Endothelial cell of umbilical vein (primary cell): ENCODE measurements around the gene CLEC16A. TPM values are rescaled to one million over a fixed set of nuclear protein-coding genes. Genes with fewer than 3 reads are reported as not detected.

Source experiments
- BruUV-seq: library from RNA; stranded (reverse); fragments of 400-500 nt; replicated peaks from 2 replicates; lab custom pipeline; 2021; lab: Mats Ljungman, UMichigan
- CTCF ChIA-PET: fragments of 300-600, 350-600 bp; sonication (Branson Sonifier 250); formaldehyde crosslinking; loops from one replicate; lab custom pipeline; 2021; ENCODE audit warnings: antibody characterized with exemption, inconsistent platforms; lab: Charles Lee
- POLR2A ChIA-PET: fragments of 300-600, 350-600 bp; sonication (Branson Sonifier 250); formaldehyde crosslinking; loops from one replicate; lab custom pipeline; 2021; ENCODE audit warnings: antibody characterized with exemption, inconsistent platforms; lab: Charles Lee
- DNase-seq: peaks from one replicate; pipeline ENCODE4 v3.0.0-alpha.2; 2011; ENCODE audit warnings: low read depth, low spot score
- FAIRE-seq: peaks from 2 replicates; lab custom pipeline; 2011; peaks lifted over from hg19 to GRCh38; lab: Jason Lieb, UNC
- H2AFZ ChIP-seq: 2 replicates; pipeline ENCODE4 v1.6.0; 2012; ENCODE audit warnings: low read depth, low read length, control low read depth, inconsistent platforms
- H3K27ac ChIP-seq: 2 replicates; pipeline ENCODE4 v1.5.1; 2011; ENCODE audit warnings: low read depth, mild to moderate bottlenecking, control low read depth, low read length, moderate library complexity; ENCODE audit not compliant: insufficient read depth
- H3K27me3 ChIP-seq, 2 experiments: 2 replicates each; pipeline versions ENCODE4 v1.6.0 to v1.6.1; 2011; ENCODE audit warnings: low read length in 2 of 2, mixed read lengths in 1 of 2; ENCODE audit not compliant: control insufficient read depth in 2 of 2, insufficient read depth in 2 of 2
- H3K36me3 ChIP-seq, 2 experiments: 2 replicates in 1 of 2; 3 replicates in 1 of 2; pipeline ENCODE4 v1.5.1; 2011; ENCODE audit warnings: low read length in 2 of 2, mild to moderate bottlenecking in 1 of 2, moderate library complexity in 1 of 2; ENCODE audit not compliant: control insufficient read depth in 2 of 2, insufficient read depth in 2 of 2; ENCODE audit errors: extremely low read depth in 1 of 2
- H3K4me1 ChIP-seq: 3 replicates; pipeline ENCODE4 v1.5.1; 2011; ENCODE audit warnings: mild to moderate bottlenecking, low read length; ENCODE audit not compliant: control insufficient read depth, insufficient read depth; ENCODE audit errors: extremely low read depth
- H3K4me2 ChIP-seq: 2 replicates; pipeline ENCODE4 v1.6.1; 2011; ENCODE audit warnings: low read length, control low read depth, mixed read lengths; ENCODE audit not compliant: insufficient read depth
- H3K4me3 ChIP-seq, 3 experiments: fragments of 200-600 bp in 1 of 3; sonication (generic), shearing (Covaris generic) in 1 of 3; replicated peaks in 1 of 3; 2 replicates each; pipeline ENCODE4 v1.5.1; 2011 to 2016; ENCODE audit warnings: control low read depth in 3 of 3, low read length in 3 of 3, mild to moderate bottlenecking in 2 of 3, inconsistent platforms in 1 of 3, low read depth in 1 of 3, moderate library complexity in 1 of 3; ENCODE audit not compliant: insufficient read depth in 1 of 3
- H3K79me2 ChIP-seq: 2 replicates; pipeline ENCODE4 v1.6.0; 2012; ENCODE audit warnings: low read length, inconsistent platforms; ENCODE audit not compliant: control insufficient read depth, insufficient read depth
- H3K9ac ChIP-seq: replicated peaks from 2 replicates; pipeline ENCODE3; 2011; ENCODE audit warnings: low read length, control low read depth; ENCODE audit not compliant: insufficient read depth; ENCODE audit errors: extremely low read depth
- H3K9me1 ChIP-seq: replicated peaks from 3 replicates; pipeline ENCODE4 v1.6.0; 2011; ENCODE audit warnings: mild to moderate bottlenecking, low read length; ENCODE audit not compliant: control insufficient read depth, insufficient read depth; ENCODE audit errors: extremely low read depth
- H3K9me3 ChIP-seq: replicated peaks from 2 replicates; pipeline ENCODE4 v1.5.1; 2012; ENCODE audit warnings: low read length, inconsistent platforms; ENCODE audit not compliant: control insufficient read depth, insufficient read depth
- H4K20me1 ChIP-seq: replicated peaks from 2 replicates; pipeline ENCODE3; 2011; ENCODE audit warnings: mild to moderate bottlenecking, low read length; ENCODE audit not compliant: control insufficient read depth, insufficient read depth; ENCODE audit errors: extremely low read depth
- EZH2 ChIP-seq: IDR thresholded peaks from 2 replicates; pipeline ENCODE4 v1.6.1; 2012; ENCODE audit warnings: borderline replicate concordance, low read depth, mild to moderate bottlenecking, moderate library complexity, low read length, inconsistent platforms; ENCODE audit not compliant: severe bottlenecking
- GATA2 ChIP-seq: IDR thresholded peaks from 2 replicates; pipeline ENCODE4 v1.7.0; 2011; ENCODE audit warnings: low read depth, mild to moderate bottlenecking, moderate library complexity, mixed read lengths, low read length; ENCODE audit not compliant: insufficient read length, insufficient read depth
- POLR2A ChIP-seq: IDR thresholded peaks from 2 replicates; pipeline ENCODE4 v1.6.1; 2012; ENCODE audit warnings: low read depth, mild to moderate bottlenecking, control low read depth, low read length
- POLR2AphosphoS5 ChIP-seq: IDR thresholded peaks from 2 replicates; pipeline ENCODE4 v1.6.1; 2012; ENCODE audit warnings: low read depth, mild to moderate bottlenecking, control low read depth, low read length, moderate library complexity; ENCODE audit not compliant: insufficient read depth
- dilution Hi-C: fragments of 300-500 bp; cut with MboI; formaldehyde crosslinking; loops from one replicate; pipeline ENCODE4 v1.15.0; 2019; ENCODE audit warnings: low sequenced_read_pairs; ENCODE audit not compliant: extremely low pct_ligation_motif_present
- intact Hi-C: fragments of 100-400 bp; cut with micrococcal nuclease; formaldehyde crosslinking; loops from one replicate; pipeline ENCODE4 v1.10.0; 2022
- polyA plus RNA-seq, 4 experiments: library from polyadenylated mRNA; depleted of rRNA in 3 of 4; stranded (reverse) in 3 of 4; unstranded in 1 of 4; fragments of >200 nt; gene quantifications; 2 replicates each; pipeline versions ENCODE4 v1.2.1 to v1.2.3, GENCODE V29; 2011 to 2012; ENCODE audit warnings: missing spikeins in 1 of 4
- total RNA-seq: library from RNA; stranded (reverse); gene quantifications from 2 replicates; pipeline ENCODE4 v1.2.3, GENCODE V29; 2021
- TF ChIP-seq, protein P1 (sequence below): IDR thresholded peaks from 2 replicates; pipeline ENCODE4 v1.6.1; 2011; ENCODE audit not compliant: insufficient read depth, insufficient read length
- TF ChIP-seq, protein P2 (sequence below), 2 donors: IDR thresholded peaks; 1 replicate in 1 of 2; 2 replicates in 1 of 2; pipeline ENCODE4 v1.5.1; 2011; ENCODE audit warnings: low read length in 2 of 2, mild to moderate bottlenecking in 2 of 2, moderate library complexity in 2 of 2, control low read depth in 1 of 2, inconsistent platforms in 1 of 2, low read depth in 1 of 2; ENCODE audit not compliant: insufficient read depth in 1 of 2; ENCODE audit errors: extremely low read depth in 1 of 2

CLEC16A gene
- total and polyA plus RNA-seq, 2 donors (not counting 3 experiments of a cell fraction or from before 2014, with no cell fraction given): 11.4 to 23.3 TPM

DNA sequence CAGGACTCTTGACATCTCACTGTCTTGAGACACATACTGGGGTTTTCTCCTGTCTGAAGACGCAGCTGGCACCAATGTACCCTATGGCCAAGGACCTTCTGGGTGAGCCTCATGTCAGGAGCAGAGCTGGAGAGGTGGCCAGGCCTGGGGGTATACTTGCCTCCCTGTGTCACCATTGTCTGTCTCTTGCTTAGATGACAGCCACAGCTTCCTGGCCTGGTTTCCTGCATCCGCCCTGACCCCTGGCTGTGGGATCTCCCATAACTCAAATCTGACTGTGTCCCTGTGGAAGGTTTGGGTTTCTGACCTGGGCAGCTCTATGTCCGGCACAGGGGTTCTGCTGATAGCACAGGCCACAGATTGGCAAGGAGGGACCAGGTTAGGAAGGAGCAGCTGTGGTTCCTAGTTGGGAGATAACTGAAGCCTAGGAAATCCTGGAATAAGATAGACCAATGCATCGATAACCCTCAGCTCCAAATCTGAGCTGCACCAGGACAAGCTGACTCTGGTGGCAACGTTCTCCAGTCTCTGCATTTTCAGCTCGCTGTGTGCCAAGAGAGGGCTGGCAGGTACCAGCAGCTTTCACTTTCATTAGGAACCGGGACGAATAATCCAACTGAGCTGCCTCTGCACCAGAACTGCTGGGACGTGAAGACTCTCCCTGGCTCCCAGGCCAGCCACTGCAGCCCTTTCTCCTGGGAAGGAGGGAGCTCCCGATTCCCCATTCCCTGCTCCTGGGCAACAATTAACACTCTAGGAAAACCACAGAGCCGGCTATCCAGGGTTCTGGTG, 7.1 kb upstream of the CLEC16A start:
- intact Hi-C loops: no loop called here
- CTCF ChIA-PET: interaction anchor here (1.0 to 1.9 kb wide), 6 partner anchors 19 to 777 kb away, joined by 3 to 14 read pairs (median 3); no protein-coding TSS in a partner anchor
- peaks cover 58% of the 10 kb centered on the region for H3K79me2 ChIP-seq

More for the DNA sequence above, 7.1 kb upstream of the CLEC16A start:
- POLR2A ChIA-PET: no interaction called here
- Histone ChIP-seq H3K36me3 (peaks cover 0 to 8% of the 10 kb centered on the region in 2 experiments), H4K20me1 (peaks cover 5% of the 10 kb centered on the region), H3K4me3 (no peak overlapping the region), H3K27ac (no peak overlapping the region), H3K9ac (no peak overlapping the region), H3K27me3 (no peaks in the 10 kb centered on the region), H3K4me1 (peaks cover 46% of the 10 kb centered on the region), H3K9me3 (no peaks in the 10 kb centered on the region), H3K9me1 (no peaks in the 10 kb centered on the region), H2AFZ (no peak overlapping the region), H3K4me2 (no peak overlapping the region)
- no TSS peak for BruUV-seq
- FAIRE-seq: peak; percentile 70
- TF ChIP-seq, protein P1, sequence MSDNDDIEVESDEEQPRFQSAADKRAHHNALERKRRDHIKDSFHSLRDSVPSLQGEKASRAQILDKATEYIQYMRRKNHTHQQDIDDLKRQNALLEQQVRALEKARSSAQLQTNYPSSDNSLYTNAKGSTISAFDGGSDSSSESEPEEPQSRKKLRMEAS: no peak
- TF ChIP-seq POLR2A (no peak), POLR2AphosphoS5 (no peak), GATA2 (no peak), EZH2 (no peak)
- TF ChIP-seq, protein P2, sequence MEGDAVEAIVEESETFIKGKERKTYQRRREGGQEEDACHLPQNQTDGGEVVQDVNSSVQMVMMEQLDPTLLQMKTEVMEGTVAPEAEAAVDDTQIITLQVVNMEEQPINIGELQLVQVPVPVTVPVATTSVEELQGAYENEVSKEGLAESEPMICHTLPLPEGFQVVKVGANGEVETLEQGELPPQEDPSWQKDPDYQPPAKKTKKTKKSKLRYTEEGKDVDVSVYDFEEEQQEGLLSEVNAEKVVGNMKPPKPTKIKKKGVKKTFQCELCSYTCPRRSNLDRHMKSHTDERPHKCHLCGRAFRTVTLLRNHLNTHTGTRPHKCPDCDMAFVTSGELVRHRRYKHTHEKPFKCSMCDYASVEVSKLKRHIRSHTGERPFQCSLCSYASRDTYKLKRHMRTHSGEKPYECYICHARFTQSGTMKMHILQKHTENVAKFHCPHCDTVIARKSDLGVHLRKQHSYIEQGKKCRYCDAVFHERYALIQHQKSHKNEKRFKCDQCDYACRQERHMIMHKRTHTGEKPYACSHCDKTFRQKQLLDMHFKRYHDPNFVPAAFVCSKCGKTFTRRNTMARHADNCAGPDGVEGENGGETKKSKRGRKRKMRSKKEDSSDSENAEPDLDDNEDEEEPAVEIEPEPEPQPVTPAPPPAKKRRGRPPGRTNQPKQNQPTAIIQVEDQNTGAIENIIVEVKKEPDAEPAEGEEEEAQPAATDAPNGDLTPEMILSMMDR (IDR thresholded peaks at IDR 0.05; ENCODE audit: extremely low read depth in 1 of 2, insufficient read depth in 1 of 2, low read depth in 1 of 2, low read length in 2 of 2): no peak
- dilution Hi-C loops: no loop called here
- DNase-seq: no peak
